Measurements from ENCODE around the gene FAM124A.
A peak's percentile ranks its signal among the peaks of the same experiment; 100 is the strongest.

The FAM124A gene, protein sequence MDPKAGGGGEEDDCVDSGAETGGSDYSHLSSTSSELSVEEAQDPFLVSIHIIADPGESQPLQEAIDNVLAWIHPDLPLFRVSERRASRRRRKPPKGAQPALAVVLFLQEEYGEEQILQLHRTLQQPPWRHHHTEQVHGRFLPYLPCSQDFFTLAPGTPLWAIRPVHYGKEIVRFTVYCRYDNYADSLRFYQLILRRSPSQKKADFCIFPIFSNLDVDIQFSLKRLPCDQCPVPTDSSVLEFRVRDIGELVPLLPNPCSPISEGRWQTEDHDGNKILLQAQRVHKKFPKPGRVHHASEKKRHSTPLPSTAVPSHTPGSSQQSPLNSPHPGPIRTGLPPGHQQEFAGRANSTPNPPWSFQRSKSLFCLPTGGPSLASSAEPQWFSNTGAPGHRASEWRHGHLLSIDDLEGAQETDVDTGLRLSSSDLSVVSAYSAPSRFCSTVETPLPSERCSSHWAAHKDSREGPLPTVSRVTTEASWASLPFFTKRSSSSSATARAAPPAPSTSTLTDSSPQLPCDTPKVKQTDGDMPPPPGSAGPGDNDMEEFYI

DNA sequence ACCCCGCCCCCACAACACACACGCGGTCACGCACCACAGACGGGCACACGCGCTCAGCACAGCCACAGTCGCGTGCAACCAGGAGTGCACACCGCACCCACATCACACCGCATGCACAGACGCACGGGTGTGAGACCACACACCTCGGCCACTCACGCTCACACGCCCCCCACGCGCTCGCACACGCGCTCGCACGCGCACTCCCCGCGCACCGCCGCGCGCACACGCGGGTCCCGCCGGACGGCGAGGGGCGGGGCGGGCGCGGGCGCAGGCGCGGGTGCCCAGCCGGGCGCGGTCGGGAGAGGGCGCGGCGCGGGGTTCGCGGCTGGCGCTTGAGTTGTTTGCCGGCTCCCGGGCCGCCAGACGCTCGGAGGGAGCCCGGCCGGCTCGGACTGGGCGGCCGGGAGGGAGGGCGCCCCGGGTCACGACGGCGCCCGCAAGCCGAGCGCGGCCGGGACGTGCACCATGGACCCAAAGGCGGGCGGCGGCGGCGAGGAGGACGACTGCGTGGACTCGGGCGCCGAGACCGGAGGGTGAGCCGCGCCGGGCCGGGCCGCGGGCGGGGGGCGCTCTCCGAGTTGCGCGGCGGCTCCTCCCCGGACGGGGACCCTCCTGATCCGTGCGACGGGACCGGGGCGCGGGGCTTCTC lies at the start of gene FAM124A:
Gene FAM124A, plus strand, starts transcription at position 362 of the 649 bp plus-strand sequence. Its CDS starts 104 bp downstream, at position 466.
- peak; percentile 66 to 67 for DNase-seq

DNA sequence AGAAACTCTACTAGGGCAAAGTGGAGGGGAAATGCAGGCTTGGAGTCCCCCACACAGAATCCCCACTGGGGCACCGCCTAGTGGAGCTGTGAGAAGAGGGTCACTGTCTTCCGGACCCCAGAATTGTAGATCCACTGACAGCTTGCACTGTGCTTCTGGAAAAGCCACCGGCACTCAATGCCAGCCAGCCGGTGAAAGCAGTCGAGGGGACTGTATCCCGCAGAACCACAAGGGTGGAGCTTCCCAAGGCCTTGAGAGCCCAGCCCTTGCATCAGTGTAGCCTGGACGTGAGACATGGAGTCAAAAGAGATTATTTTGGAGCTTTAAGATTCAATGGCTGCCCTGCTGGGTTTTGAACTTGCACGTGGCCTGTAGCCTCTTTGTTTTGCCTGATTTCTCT lies 47.2 kb upstream of the FAM124A start:
- DNase-seq = no peak

DNA sequence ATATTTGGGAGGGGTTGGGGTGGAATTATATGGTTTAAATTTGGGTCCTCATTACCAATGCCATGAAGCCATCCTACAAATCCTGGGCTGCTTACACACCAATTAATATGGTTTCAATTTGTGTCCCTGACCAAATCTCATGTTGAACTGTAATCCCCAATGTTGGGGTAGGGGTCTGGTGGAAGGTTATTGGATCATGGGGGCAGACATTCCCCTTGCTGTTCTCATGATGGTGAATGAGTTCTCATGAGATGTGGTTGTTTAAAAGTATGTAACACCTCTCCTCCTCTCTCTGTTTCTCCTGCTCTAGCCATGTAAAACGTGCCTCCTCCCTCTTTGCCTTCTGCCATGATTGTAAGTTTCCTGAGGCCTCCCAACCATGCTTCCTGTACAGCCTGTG lies 46.6 kb upstream of the FAM124A start:
- no peak for DNase-seq

DNA sequence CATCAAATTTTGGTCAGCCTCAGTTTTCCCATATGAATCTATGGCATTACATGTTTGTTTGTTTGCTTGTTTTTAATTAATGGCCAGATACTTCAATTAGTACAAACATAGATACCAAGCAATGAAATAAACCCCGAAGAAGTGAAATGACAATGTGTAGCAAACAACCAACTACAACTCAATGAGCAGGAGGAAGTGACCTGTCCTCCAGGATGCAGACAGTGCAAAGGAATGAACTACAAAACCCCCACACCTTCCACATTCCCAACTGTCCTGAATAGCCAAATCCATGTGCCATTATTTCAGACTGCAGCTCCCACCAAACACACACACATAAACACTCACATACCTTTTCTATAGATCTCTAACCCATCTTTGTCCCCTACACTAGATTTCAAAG lies 45.0 kb upstream of the FAM124A start:
- no peak for DNase-seq

DNA sequence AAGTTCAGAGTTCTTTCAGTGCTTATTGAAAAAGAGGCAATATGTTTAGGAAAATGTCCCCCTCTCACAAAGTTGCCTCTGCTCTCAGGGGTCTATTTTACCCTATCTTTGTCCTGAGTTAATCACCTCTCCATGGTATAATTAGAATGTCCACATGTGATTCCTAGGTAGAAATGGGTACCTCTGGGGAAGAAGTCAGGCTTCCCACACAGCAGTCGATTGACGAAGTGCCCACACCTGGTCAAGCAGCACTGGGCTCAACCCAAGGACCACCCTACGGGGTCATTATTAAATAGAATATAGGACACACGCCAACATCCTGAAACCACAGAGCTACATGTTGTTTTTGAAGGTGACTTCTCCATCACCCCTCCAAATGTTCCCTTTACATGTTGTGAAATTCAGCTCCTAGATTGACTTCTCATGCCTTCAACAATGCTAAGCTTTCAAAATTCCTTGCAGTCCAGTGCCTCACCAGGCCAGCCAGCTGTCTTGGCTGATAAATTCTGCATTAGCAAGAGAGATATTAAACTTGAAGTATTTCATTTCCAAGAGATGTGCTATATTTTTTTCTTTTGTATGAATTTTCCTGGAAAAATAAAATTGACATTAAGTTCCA lies 43.6 kb upstream of the FAM124A start:
- DNase-seq = no peak

GRCh38 chr13:51179432-51179971 lies 42.7 kb upstream of the FAM124A start:
- DNase-seq = no peak

- no peak for DNase-seq
Measured at GRCh38 chr13:51180853-51181511, 41.2 kb upstream of the FAM124A start.

DNA sequence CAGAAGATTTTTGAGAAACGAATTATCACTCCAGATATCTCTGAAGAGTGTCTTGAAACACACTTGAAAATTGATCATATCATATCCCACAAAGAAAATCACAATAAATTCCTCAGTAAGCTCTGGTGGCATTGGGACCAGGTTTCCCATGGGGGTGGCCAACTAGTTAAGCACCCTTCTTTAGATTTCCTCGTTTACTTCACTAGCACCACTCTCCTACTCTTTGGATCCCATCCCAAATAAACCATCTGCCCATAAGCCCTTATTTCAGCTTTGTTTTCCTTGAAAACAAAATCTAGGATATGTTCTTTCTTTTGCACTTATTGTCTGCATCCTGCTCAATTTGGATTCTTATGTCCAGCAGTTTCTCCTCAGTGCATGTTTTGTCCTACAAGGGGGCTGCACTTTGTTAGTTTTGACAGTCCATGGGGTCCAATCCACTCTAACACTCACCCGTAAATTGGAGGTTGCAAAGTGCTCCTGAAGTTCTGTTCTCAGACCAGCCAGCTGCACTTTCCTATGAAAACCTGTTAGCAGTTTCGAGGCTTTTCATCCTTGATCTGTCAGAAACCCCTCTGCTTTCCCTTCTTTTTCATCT lies 40.3 kb upstream of the FAM124A start:
- no peak for DNase-seq

DNA sequence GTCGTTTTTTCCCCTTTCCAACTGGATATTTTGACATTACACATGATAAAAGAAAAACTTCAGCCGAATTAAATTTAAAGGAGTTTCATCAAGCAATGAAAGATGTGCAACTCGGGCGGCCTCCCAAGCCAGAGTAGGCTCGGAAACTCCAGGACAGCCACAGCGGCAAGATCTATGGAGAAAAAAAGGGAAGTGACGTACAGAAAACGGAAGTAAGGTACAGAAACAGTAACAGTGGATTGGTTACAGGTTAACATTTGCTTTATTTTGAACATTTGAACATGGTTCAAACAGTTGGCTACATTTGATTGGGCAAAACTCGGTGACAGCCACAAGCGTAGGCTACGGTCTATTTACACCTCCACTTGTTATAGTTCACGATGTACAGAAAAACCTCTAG lies 30.5 kb upstream of the FAM124A start:
- no peak for DNase-seq

- DNase-seq = no peak
Measured at GRCh38 chr13:51192348-51192747, 29.9 kb upstream of the FAM124A start.

- DNase-seq = no peak
Measured at GRCh38 chr13:51193387-51193786, 28.8 kb upstream of the FAM124A start.

GRCh38 chr13:51194942-51195341 lies 27.3 kb upstream of the FAM124A start:
- no peak for DNase-seq

DNA sequence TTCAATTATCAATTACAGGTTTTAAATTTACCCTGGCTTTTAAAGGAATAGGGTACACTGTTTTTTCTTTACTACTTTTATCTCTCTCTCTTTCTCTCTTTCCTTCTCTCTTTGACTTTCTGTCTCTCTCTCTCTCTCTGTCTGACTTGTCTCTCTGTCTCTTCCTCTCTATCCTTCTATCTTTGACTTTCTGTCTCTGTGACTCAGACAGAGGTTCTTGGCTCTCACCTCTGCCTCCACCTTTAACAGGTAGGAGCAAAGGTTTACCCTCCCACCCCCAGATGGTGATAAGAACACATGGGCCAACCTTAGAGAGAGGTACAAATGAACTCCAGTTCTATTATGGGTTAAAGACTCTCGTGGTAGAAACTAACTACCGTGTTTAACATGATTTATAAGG lies 20.3 kb upstream of the FAM124A start:
- no peak for DNase-seq

GRCh38 chr13:51202477-51203046 lies 19.6 kb upstream of the FAM124A start:
- no peak for DNase-seq

GRCh38 chr13:51206584-51206983 lies 15.6 kb upstream of the FAM124A start:
- DNase-seq = no peak

GRCh38 chr13:51207881-51208280 lies 14.3 kb upstream of the FAM124A start:
- no peak for DNase-seq

DNA sequence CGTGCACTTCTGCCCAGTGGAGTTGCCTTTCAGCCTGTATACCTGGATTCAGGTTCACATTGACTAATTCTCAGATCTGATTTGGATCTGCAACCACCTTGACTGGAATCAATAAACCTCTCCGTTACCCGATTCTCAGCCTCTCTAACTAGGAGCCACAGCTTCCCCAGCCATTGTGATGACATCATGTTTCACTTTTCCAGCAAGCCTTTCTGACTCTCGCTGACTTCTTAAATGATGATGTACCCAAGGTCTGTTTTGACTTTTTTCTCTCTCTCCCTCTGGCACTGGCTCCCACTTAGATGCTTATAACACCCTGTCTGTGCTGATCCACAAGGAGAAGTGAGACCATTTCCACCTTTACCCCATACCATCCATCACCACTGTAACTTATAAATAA lies 13.5 kb upstream of the FAM124A start:
- DNase-seq = no peak

GRCh38 chr13:51211910-51212309 lies 10.3 kb upstream of the FAM124A start:
- DNase-seq = no peak

DNA sequence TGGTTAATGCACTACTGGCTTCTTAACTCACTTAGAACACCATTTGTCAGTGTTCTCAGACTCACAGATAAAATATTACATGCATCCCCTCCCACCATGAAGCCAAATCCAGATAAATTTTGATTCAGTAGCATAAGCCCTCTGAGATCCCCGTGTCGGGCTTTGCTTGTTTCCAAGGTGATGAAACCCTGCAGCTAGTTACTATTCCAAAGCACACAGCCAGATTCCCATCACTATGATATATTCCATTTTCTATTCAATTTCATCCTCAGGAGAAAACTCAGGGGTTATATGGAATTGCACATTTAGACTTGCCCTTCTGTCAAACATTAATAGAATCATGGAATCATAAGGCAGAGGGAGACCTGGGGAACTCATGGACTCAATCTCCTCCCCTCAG lies 9.4 kb upstream of the FAM124A start:
- DNase-seq = no peak

DNA sequence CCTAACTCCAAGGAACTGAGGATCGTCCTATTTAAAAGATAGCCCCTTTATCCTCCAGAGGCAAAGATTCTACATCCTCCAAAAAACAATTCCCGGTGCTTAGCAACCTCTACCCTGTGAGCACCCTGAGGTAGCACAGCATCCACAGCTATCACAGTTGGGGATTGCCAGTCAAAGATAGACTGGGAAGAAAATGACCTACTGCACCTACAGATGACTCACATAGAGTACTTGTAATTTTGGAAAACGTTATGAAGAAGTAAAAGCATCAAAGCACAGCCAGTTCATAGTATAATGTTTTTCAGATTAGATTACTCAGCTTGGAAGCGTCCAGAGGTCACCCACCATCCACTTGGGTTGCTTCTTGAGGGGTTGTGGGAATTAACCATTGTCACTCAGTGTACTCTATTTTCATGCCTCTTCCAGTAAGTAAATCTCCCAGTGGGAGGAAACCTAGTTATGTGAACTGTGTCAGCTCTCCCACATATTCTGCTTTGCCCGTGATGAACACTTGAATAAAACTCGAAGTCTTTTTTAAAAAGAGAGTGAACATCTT lies 8.9 kb upstream of the FAM124A start:
- DNase-seq = no peak

DNA sequence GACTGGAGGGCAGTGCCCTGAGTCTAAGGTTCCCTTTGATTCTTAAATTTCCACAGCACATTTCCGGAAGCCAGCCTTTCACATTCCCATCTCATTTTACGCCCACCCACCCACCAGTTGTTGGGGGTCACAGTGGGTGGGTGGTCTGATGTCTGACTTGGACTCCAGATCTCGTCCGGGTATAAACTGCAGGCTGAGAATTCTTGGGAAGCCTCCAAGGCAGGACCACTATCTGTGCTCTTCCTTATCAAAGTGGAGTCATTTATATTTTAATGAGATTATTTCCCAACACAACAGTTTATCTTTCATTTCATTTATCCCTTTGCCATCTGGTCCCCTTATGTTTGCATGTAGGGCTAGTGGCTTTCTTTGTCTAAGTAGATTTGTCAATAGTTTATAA lies 3.6 kb upstream of the FAM124A start:
- no peak for DNase-seq

DNA sequence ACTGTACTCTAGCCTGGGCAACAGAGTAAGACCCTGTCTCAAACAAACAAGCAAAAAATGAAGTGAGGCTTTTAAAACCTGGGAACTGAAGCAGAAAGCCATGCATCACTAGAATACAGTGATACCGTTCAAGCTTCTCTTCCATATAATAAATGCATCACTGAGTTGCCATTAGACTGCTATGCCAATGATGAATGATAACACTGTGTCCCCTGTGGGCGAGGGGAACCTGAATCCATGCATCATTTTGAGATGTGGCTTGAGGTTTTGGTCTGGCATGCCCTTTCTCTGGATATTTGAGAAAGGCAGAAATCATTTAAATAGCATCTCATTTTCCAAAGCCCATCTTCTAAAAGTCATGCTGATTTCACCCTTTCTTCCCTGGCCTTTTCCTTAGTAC lies 1.5 kb upstream of the FAM124A start:
- no peak for DNase-seq

Data from AML-193 (cell line).